Measurements from ENCODE around the gene ADGRG2.

DNA sequence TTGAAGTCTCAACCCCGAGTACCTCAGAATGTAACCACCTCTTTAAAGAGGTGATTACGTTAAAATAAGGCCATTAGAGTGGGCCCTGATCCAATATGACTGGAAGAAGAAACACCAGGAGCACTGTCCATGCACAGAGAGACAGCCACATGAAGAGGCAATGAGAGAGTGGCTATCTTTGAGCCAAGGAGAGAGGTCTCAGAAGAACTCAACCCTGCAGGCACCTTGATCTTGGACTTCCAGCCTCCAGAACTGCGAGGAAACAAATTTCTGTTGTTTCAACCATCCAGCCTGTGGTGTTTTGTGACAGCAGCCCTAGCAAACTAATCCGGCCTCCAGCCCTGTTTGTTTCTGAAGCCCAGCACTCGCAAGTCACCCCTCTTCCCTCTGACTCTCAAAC, 46.3 kb upstream of the ADGRG2 start:
- no peak for TF ChIP-seq POLR2A (IDR thresholded peaks at IDR 0.05)
- no peak for TF ChIP-seq CTCF (IDR thresholded peaks at IDR 0.05)

Data from testis (tissue), 2 donors.